ENCODE results near the gene FAM76B.

Gene FAM76B

DNA sequence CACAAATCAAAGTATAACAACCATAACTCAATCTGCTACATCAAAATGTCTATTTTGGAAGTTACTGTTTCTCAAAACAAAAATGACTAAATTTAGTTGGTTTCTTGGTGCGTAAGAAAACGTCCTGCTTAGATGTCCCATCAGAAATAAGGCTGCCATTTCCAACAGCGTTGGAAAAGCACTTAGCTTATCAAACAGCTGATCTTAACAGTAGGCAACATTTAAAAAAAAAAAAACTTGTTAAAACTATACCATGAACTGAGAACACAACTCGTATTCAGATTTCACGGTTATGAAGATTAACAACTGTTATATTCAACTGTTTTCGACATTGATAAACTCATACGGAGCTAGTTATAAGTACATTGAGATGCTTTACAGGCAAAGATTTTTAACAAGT, 3.1 kb upstream of the FAM76B start:
- Histone ChIP-seq H3K4me1 (ENCODE audit: low read depth, poor library complexity, severe bottlenecking) (peaks cover 19% of the 10 kb centered on the region), H3K4me2 (no peak overlapping the region), H2AFZ (ENCODE audit: low read depth) (no peak overlapping the region), H3K9ac (no peak overlapping the region), H4K20me1 (ENCODE audit: insufficient read depth) (no peaks in the 10 kb centered on the region), H3K27ac (no peak overlapping the region), H3K36me3 (ENCODE audit: insufficient read depth) (no peaks in the 10 kb centered on the region), H3K27me3 (ENCODE audit: insufficient read depth, low read depth) (no peaks in the 10 kb centered on the region), H3K79me2 (ENCODE audit: insufficient read depth, low read depth) (peaks cover 43% of the 10 kb centered on the region), H3K4me3 (IDR thresholded peaks at IDR 0.05; ENCODE audit: insufficient read depth, low read depth, low read length) (no peak overlapping the region)
- TF ChIP-seq, protein P1, sequence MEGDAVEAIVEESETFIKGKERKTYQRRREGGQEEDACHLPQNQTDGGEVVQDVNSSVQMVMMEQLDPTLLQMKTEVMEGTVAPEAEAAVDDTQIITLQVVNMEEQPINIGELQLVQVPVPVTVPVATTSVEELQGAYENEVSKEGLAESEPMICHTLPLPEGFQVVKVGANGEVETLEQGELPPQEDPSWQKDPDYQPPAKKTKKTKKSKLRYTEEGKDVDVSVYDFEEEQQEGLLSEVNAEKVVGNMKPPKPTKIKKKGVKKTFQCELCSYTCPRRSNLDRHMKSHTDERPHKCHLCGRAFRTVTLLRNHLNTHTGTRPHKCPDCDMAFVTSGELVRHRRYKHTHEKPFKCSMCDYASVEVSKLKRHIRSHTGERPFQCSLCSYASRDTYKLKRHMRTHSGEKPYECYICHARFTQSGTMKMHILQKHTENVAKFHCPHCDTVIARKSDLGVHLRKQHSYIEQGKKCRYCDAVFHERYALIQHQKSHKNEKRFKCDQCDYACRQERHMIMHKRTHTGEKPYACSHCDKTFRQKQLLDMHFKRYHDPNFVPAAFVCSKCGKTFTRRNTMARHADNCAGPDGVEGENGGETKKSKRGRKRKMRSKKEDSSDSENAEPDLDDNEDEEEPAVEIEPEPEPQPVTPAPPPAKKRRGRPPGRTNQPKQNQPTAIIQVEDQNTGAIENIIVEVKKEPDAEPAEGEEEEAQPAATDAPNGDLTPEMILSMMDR (conservative IDR thresholded peaks at IDR 0.05; ENCODE audit: low read depth, low read length) = no peak

DNA sequence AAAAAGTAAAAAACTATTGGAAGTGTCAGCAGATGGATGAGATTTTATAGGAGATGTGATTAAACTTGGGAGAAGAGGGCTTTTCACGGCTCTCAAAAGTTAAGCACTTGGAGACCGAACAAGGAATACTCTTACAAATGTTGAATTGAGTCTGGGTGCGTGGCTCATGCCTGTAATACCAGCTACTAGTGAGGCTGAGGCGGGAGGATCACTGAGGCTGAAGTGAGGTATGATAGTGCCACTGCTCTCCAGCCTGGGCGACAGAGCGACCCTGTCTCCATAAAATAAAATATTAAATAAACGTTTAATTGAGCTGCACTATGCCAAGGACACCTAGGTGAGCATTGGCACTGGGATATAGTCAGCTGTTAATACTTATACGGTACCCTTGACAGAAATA, 2.6 kb upstream of the FAM76B start:
- Histone ChIP-seq H2AFZ (ENCODE audit: low read depth) (no peak overlapping the region), H3K27ac (no peak overlapping the region), H3K79me2 (ENCODE audit: insufficient read depth, low read depth) (peaks cover 48% of the 10 kb centered on the region), H3K9ac (no peak overlapping the region), H3K4me2 (peak overlapping the region; percentile 82; the same call in 1 of the 2 replicates), H3K4me1 (ENCODE audit: low read depth, poor library complexity, severe bottlenecking) (peaks cover 20% of the 10 kb centered on the region), H4K20me1 (ENCODE audit: insufficient read depth) (no peaks in the 10 kb centered on the region), H3K4me3 (IDR thresholded peaks at IDR 0.05; ENCODE audit: insufficient read depth, low read depth, low read length) (no peak overlapping the region), H3K27me3 (ENCODE audit: insufficient read depth, low read depth) (no peaks in the 10 kb centered on the region), H3K36me3 (ENCODE audit: insufficient read depth) (no peaks in the 10 kb centered on the region)
- TF ChIP-seq, protein P1 (conservative IDR thresholded peaks at IDR 0.05; ENCODE audit: low read depth, low read length) = no peak

DNA sequence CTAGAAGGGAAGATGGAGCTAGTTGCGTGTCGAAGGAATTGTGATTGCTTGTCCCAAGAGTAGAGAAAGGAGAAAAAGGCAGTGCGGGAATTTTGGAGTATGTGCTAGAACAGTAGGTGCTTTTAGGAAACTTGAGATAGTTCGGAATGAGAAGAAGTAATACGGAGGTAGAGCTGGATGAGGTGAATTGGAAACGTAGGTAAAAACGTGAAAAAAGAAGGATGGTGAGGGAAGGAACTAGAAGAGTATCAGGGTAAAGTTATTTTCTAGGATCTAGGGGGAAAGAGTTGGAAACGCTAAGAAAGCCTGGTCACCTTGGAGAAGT, 2.1 kb upstream of the FAM76B start:
- TF ChIP-seq, protein P1 (conservative IDR thresholded peaks at IDR 0.05; ENCODE audit: low read depth, low read length) = no peak
- Histone ChIP-seq H3K79me2 (ENCODE audit: insufficient read depth, low read depth) (peaks cover 49% of the 10 kb centered on the region), H2AFZ (ENCODE audit: low read depth) (no peak overlapping the region), H3K4me1 (ENCODE audit: low read depth, poor library complexity, severe bottlenecking) (peaks cover 20% of the 10 kb centered on the region), H3K9ac (peak overlapping the region; percentile 91; the same call in 1 of the 2 replicates), H3K4me2 (peak overlapping the region; percentile 82), H3K4me3 (IDR thresholded peaks at IDR 0.05; ENCODE audit: insufficient read depth, low read depth, low read length) (no peak overlapping the region), H4K20me1 (ENCODE audit: insufficient read depth) (no peaks in the 10 kb centered on the region), H3K27me3 (ENCODE audit: insufficient read depth, low read depth) (no peaks in the 10 kb centered on the region), H3K36me3 (ENCODE audit: insufficient read depth) (no peaks in the 10 kb centered on the region), H3K27ac (no peak overlapping the region; the same call in 1 of the 2 replicates)

DNA sequence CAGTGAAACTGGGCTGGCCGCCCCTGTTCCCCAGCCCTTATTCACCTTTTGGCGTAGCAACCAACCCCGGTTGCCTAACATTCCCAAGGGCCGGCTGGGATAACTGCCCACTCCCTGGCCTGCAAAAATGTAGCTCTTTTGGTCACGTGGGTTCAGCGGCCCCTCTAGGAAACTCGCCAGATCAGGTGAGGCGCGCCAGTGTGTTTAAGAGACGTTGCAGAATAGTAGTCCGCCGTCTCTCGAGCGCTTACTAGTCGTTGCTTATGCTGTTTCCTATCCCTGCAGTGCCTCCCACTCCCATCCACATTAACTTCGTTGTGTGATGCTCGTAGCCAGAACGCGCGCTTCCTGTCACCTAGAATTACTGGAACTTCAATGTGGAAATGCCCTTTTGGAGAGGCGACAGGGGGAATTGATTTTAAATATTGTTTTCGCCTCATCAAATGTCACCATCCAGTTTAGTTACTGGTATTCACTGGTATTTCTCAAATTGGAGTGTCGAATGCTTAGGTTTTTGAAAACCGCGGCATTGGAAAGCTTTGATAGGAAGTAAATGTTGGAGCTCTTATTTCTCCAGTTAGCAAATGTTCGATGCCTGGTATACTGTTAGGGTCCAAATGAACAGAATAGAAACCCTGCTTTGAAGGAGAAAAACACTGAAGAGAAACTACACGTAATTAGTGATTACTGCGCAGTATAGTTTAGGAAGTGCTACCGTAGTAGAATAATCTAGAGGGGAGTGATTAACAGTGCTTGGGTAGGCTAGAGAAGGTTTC, 1.5 kb upstream of the FAM76B start:
- Histone ChIP-seq H3K36me3 (ENCODE audit: insufficient read depth) (no peaks in the 10 kb centered on the region), H3K27me3 (ENCODE audit: insufficient read depth, low read depth) (no peaks in the 10 kb centered on the region), H3K27ac (peak overlapping the region; percentile 99), H2AFZ (ENCODE audit: low read depth) (peak overlapping the region; percentile 47), H3K9ac (peak overlapping the region; percentile 91), H3K4me3 (IDR thresholded peaks at IDR 0.05; ENCODE audit: insufficient read depth, low read depth, low read length) (no peak overlapping the region), H3K4me1 (ENCODE audit: low read depth, poor library complexity, severe bottlenecking) (peaks cover 20% of the 10 kb centered on the region), H4K20me1 (ENCODE audit: insufficient read depth) (no peaks in the 10 kb centered on the region), H3K79me2 (ENCODE audit: insufficient read depth, low read depth) (peaks cover 49% of the 10 kb centered on the region), H3K4me2 (peak overlapping the region; percentile 82)
- TF ChIP-seq, protein P1 (conservative IDR thresholded peaks at IDR 0.05; ENCODE audit: low read depth, low read length) = no peak
